DMS53 (cell line): ENCODE data around the gene ZNF547.

Experiments used
- DNase-seq: peaks from one replicate; lab custom pipeline; 2025; lab: John Stamatoyannopoulos, UW

The ZNF547 gene

GRCh38 chr19:57362997-57363687 lies at the start of gene ZNF547, which contains the start of gene TRAPPC2B:
Gene ZNF547 (plus strand): TSS chr19:57363551. CDS start chr19:57368556, 5,005 bp downstream.
Gene TRAPPC2B (plus strand): TSS chr19:57363551. CDS start chr19:57364834, 1,283 bp downstream.
- peak; percentile 100 for DNase-seq

- DNase-seq = peak; percentile 91
Measured at GRCh38 chr19:57314146-57314545, 49.2 kb upstream of the ZNF547 start.

- no peak for DNase-seq
Measured at GRCh38 chr19:57317503-57317902, 45.8 kb upstream of the ZNF547 start.

- DNase-seq = no peak
Measured at GRCh38 chr19:57319869-57320179, 43.5 kb upstream of the ZNF547 start.

DNA sequence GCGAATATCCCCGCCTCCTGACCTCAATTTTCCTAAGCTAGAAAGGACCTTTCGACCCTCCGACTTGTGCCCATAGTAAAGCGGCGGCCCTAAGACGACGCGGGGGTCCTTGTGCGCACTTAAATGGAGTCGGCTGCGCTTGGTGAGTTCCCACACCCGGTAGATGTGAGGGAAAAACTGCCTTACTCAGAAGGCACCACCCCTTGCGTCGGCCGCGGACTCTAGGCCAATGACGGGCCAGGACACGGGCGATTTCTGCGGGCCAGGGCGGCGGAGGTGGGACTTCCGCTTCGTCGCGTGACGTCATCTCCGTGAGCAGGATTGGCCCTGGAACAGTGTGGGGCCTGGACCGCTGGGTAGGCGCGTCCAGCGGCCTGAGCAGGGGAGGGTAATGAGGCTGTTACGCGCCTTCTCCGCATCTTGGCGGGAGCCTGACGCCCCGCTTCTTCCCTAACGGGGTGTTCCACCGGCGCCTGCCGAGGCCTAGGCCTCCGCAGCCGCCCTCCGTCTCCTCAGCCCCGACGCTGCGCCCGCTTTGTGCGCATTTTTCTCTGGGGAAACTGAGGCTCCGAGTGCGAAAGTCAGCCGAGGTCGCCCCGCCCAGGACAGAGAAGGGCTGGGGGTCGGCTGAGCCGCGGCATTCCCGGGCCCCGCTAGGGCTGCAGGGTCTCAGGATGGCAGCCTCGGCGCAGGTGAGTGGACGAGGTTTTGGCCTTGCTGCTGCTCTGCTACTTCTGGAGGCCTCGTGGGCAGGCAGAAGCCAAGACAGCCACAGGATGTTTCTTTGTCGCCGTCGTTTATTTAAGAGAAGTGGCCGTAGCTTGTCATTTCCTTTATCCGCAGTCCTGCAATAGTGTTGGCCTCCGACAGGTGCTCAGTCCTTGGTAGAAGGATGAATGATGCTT lies 42.9 kb upstream of the ZNF547 start, which contains the start of gene ZNF543:
TSS of gene ZNF543 (plus strand) at position 293 of the 905 bp plus-strand sequence. CDS start at position 675, 382 bp downstream.
- peak; percentile 98 for DNase-seq

GRCh38 chr19:57321116-57321515 lies 42.2 kb upstream of the ZNF547 start:
- DNase-seq = no peak

GRCh38 chr19:57321751-57322150 lies 41.6 kb upstream of the ZNF547 start:
- DNase-seq = no peak

GRCh38 chr19:57324992-57325391 lies 38.4 kb upstream of the ZNF547 start:
- no peak for DNase-seq

DNA sequence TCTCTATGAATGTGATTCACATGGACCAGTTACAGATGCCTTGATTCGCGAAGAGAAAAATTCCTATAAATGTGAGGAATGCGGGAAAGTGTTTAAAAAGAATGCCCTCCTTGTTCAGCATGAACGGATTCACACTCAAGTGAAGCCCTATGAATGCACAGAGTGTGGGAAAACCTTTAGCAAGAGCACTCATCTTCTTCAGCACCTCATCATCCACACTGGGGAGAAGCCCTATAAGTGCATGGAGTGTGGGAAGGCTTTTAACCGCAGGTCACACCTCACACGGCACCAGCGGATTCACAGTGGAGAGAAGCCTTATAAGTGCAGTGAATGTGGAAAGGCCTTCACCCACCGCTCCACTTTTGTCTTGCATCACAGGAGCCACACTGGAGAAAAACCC lies 35.4 kb upstream of the ZNF547 start:
- no peak for DNase-seq

GRCh38 chr19:57334191-57334590 lies 29.2 kb upstream of the ZNF547 start:
- no peak for DNase-seq

GRCh38 chr19:57338877-57339276 lies 24.5 kb upstream of the ZNF547 start:
- peak; percentile 81 for DNase-seq

DNA sequence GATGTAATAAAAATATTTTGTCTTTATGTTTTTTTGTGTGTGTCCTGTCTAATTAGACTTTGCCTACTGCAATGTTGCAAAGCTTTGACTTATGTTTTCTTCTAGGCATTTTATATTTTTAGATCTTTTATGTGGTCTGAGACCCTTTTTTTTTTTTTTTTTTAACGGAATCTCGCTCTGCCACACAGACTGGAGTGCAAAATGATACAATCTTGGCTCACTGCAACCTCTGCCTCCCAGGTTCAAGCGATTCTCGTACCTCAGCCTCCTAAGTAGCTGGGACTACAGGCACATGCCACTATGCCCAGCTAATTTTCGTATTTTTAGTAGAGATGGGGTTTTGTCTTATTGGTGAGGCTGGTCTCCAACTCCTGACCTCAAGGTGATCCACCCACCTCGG lies 20.8 kb upstream of the ZNF547 start:
- DNase-seq = no peak

DNA sequence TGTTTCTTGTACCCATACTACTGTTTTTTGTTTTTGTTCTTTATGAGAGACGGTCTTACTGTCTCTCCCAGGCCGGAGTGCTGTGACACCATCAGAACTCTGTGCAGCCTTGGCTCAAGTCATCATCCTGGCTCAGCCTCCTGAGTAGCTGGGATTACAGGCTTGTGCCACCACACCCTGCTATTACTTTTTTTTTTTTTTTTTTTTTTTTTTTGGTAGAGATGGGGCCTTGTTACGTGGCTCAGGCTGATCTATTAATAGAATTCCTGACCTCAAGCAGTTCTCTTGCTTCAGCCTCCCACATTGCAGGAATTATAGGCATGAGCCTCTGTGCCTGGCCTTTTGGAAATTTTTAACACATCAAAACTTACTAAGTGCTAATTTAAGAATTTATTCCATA lies 15.2 kb upstream of the ZNF547 start:
- DNase-seq = no peak

- DNase-seq = peak; percentile 96
Measured at GRCh38 chr19:57350877-57351805, 12.2 kb upstream of the ZNF547 start, which contains the start of gene ZNF304. Gene ZNF304 (plus strand): TSS chr19:57351271. CDS start chr19:57351665, 394 bp downstream.

DNA sequence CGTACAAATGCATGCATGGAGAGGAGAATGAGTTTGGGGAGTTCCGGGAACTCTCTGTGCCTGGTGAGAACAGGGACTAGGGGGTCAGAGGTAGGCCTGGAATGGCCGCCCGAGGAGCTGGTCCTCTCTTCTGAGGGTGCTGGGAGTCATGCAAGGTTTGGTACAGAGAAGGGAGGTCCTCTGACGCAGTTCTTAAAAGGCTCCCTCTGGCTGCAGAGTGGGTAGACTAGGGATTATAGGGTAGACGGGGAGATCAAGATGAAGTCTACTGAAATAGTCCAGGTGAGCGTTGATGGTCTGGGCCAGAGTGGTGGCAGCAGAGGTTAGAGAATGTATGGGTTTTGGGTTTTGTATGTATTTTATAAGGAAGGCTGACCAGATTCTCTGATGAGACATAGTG lies 11.5 kb upstream of the ZNF547 start:
- DNase-seq = peak; percentile 41

- DNase-seq = no peak
Measured at GRCh38 chr19:57355916-57356315, 7.4 kb upstream of the ZNF547 start.

- no peak for DNase-seq
Measured at GRCh38 chr19:57357406-57357805, 5.9 kb upstream of the ZNF547 start.

DNA sequence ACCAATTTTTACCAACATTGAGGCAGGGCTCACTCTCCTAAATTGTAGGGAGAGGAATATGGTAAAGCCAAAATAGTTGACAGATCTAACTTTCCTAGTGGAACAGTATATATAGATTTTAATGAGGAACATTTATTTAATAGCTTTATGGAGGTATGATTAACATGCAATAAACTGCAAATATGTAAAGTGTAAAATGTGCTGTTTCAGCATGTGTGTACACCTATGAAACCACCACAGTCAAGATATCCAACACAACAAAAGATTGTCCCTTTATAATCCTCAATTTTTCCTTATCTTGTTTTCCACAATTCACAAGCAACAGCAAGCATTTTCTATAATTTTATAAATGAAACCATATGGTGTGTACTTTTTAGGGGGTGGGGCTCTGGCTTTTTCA lies 4.1 kb upstream of the ZNF547 start:
- no peak for DNase-seq

DNA sequence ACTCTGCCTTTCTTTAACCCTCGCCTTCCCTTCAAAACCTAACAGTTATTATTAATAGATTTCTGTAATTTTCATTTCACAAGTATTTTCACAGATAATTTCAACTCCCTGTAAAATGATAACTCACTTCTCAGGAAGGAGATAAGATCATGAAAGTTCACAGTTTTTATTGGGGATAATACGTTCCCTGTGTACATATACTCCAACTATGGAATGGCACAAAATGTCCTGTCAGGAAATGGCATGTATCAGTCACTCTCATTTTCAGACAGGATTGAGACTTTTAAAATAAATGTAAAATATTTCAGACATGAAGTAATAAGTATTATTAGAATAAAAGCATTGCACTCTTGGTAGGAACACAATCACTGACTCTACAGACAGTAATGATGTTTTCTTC lies 932 bp upstream of the ZNF547 start:
- no peak for DNase-seq

- peak; percentile 37 for DNase-seq
Measured at GRCh38 chr19:57363688-57364181, 384 bp downstream of the ZNF547 start.

DNA sequence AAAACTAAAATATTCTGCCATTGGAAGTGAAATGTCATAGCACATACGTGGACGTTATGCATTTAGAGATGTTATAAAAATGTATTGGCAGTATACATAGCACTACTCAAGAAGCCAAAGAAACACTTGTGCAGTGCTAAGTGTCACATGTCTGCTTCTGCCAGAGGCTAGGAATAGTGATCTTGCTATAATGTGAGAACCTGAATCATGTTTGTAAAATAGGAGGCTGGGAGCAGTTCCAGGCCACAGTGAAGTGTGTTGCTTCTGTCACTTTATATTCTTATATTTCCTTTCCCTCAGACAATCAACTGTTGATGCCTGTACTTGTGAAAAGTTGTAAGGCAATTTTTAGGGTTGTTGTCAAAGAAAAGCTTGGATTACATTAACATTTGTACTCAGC lies 3.4 kb downstream of the ZNF547 start:
- DNase-seq = no peak

DNA sequence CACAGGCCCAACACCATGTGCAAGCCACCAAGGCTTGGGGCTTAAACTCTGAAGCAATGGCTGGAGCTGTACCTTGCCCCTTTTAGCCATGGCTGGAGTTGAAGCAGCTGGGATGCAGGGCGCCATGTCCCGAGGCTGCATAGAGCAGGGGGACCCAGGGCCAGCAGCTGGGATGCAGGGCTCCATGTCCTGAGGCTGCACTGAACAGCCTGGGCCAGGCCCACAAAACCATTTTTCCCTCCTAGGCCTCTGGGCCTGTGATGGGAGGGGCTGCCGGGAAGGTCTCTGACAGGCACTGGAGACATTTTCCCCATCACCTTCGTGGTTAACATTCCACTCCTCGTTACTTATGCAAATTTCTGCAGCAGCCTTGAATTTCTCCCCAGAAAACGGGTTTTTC lies 10.8 kb downstream of the ZNF547 start:
- DNase-seq = no peak
